ENCODE data around the gene UBR1. TPM values are rescaled to one million over a fixed set of nuclear protein-coding genes. Genes with fewer than 3 reads are reported as not detected.

The UBR1 gene
- total and polyA plus RNA-seq, 2 donors from 2014 or later: 6.0 to 36.9 TPM

GRCh38 chr15:43107751-43108150 is 1.9 kb upstream of the UBR1 start:
- no peak for TF ChIP-seq CTCF (IDR thresholded peaks at IDR 0.05; ENCODE audit: borderline replicate concordance, extremely low read depth, insufficient read depth)
- H3K4me3 ChIP-seq (ENCODE audit: low read length in 3 of 3): no peak overlapping the region
- no peaks in the 10 kb centered on the region for H3K27me3 ChIP-seq (ENCODE audit: control insufficient read depth, insufficient read depth, low read length)
- H3K27ac ChIP-seq (ENCODE audit: low read depth in 2 of 2, low read length in 2 of 2): no peak overlapping the region
- peaks cover 0 to 2% (median 0%) of the 10 kb centered on the region in 3 donors for H3K36me3 ChIP-seq (ENCODE audit: control insufficient read depth in 2 of 3, insufficient read depth in 3 of 3, low read length in 3 of 3)
- H3K9me3 ChIP-seq (ENCODE audit: control insufficient read depth in 2 of 3, insufficient read depth in 1 of 3, low read length in 3 of 3): no peaks in the 10 kb centered on the region
- DNase-seq (no peak), FAIRE-seq (no peak)
- intact Hi-C loops (cut with DNase I): no loop called here
- H3K9ac ChIP-seq (ENCODE audit: low read length in 3 of 3): no peak overlapping the region
- H3K4me1 ChIP-seq (ENCODE audit: control insufficient read depth in 2 of 3, insufficient read depth in 2 of 3, low read depth in 1 of 3, low read length in 3 of 3): peaks cover 0 to 6% (median 4%) of the 10 kb centered on the region in 3 donors

GRCh38 chr15:43106486-43106829 is 620 bp upstream of the UBR1 start:
- Histone ChIP-seq H3K4me1 (ENCODE audit: control insufficient read depth in 2 of 3, insufficient read depth in 2 of 3, low read depth in 1 of 3, low read length in 3 of 3) (peaks cover 0 to 6% (median 4%) of the 10 kb centered on the region in 3 donors), H3K36me3 (ENCODE audit: control insufficient read depth in 2 of 3, insufficient read depth in 3 of 3, low read length in 3 of 3) (peaks cover 0 to 2% (median 0%) of the 10 kb centered on the region in 3 donors), H3K27me3 (ENCODE audit: control insufficient read depth, insufficient read depth, low read length) (no peaks in the 10 kb centered on the region), H3K4me3 (ENCODE audit: low read length in 3 of 3) (peak overlapping the region; percentile 73 to 97 (median 85)), H3K9me3 (ENCODE audit: control insufficient read depth in 2 of 3, insufficient read depth in 1 of 3, low read length in 3 of 3) (no peaks in the 10 kb centered on the region), H3K27ac (ENCODE audit: low read depth in 2 of 2, low read length in 2 of 2) (peak overlapping the region; percentile 91 to 95), H3K9ac (ENCODE audit: low read length in 3 of 3) (peak overlapping the region; percentile 66 to 96 (median 82))
- TF ChIP-seq CTCF (IDR thresholded peaks at IDR 0.05; ENCODE audit: borderline replicate concordance, extremely low read depth, insufficient read depth): no peak
- no peak for DNase-seq
- FAIRE-seq: no peak
- intact Hi-C loops (cut with DNase I): no loop called here

GRCh38 chr15:43105077-43105736 is 631 bp downstream of the UBR1 start:
- TF ChIP-seq CTCF (IDR thresholded peaks at IDR 0.05; ENCODE audit: borderline replicate concordance, extremely low read depth, insufficient read depth): no peak
- DNase-seq: no peak
- Histone ChIP-seq H3K27me3 (ENCODE audit: control insufficient read depth, insufficient read depth, low read length) (no peaks in the 10 kb centered on the region), H3K27ac (ENCODE audit: low read depth in 2 of 2, low read length in 2 of 2) (peak overlapping the region; percentile 91 to 95), H3K36me3 (ENCODE audit: control insufficient read depth in 2 of 3, insufficient read depth in 3 of 3, low read length in 3 of 3) (peaks cover 0 to 3% (median 2%) of the 10 kb centered on the region in 3 donors), H3K9me3 (ENCODE audit: control insufficient read depth in 2 of 3, insufficient read depth in 1 of 3, low read length in 3 of 3) (no peaks in the 10 kb centered on the region), H3K4me1 (ENCODE audit: control insufficient read depth in 2 of 3, insufficient read depth in 2 of 3, low read depth in 1 of 3, low read length in 3 of 3) (peaks cover 0 to 6% (median 4%) of the 10 kb centered on the region in 3 donors), H3K9ac (ENCODE audit: low read length in 3 of 3) (peak overlapping the region; percentile 66 to 96 (median 82)), H3K4me3 (ENCODE audit: low read length in 3 of 3) (peak overlapping the region; percentile 73 to 97 (median 85))
- intact Hi-C loops (cut with DNase I): no loop called here
- no peak for FAIRE-seq
